Subcutaneous abdominal adipose tissue (tissue), 5 donors: Measurements from ENCODE around the gene FGFR2.
"Not testable (repeated sequence)": the region's sequence is repeated elsewhere in the genome, so short reads cannot be mapped to it uniquely, and the experiment has no call there.

Source experiments
- H3K27ac ChIP-seq: one replicate; pipeline ENCODE4 v1.7.0; 2013; ENCODE audit warnings: low read depth, mild to moderate bottlenecking, inconsistent platforms, low read length, moderate library complexity
- H3K27me3 ChIP-seq, 5 donors: one replicate each; pipeline ENCODE4 v1.7.0; 2013; ENCODE audit warnings: low read length in 5 of 5, inconsistent platforms in 1 of 5; ENCODE audit not compliant: control insufficient read depth in 5 of 5, insufficient read depth in 4 of 5
- H3K36me3 ChIP-seq, 5 donors: one replicate each; pipeline ENCODE4 v1.7.0; 2013; ENCODE audit warnings: low read length in 5 of 5; ENCODE audit not compliant: control insufficient read depth in 5 of 5, insufficient read depth in 5 of 5
- H3K4me1 ChIP-seq, 5 donors: one replicate each; pipeline ENCODE4 v1.7.0; 2013; ENCODE audit warnings: low read length in 5 of 5, mild to moderate bottlenecking in 3 of 5, moderate library complexity in 1 of 5; ENCODE audit not compliant: control insufficient read depth in 5 of 5, insufficient read depth in 5 of 5
- H3K4me3 ChIP-seq, 5 donors: one replicate each; pipeline ENCODE4 v1.7.0; 2013; ENCODE audit warnings: low read length in 5 of 5, low read depth in 1 of 5
- H3K9ac ChIP-seq, 5 donors: one replicate each; pipeline ENCODE4 v1.7.0; 2013; ENCODE audit warnings: low read length in 5 of 5, mild to moderate bottlenecking in 4 of 5, moderate library complexity in 3 of 5
- H3K9me3 ChIP-seq, 5 donors: one replicate each; pipeline ENCODE4 v1.7.0; 2013; ENCODE audit warnings: low read length in 5 of 5; ENCODE audit not compliant: control insufficient read depth in 5 of 5
- donor health status: healthy.
- donor health status: healthy.
- donor health status: healthy.
- donor health status: healthy.
- donor health status: healthy.

The FGFR2 gene

DNA sequence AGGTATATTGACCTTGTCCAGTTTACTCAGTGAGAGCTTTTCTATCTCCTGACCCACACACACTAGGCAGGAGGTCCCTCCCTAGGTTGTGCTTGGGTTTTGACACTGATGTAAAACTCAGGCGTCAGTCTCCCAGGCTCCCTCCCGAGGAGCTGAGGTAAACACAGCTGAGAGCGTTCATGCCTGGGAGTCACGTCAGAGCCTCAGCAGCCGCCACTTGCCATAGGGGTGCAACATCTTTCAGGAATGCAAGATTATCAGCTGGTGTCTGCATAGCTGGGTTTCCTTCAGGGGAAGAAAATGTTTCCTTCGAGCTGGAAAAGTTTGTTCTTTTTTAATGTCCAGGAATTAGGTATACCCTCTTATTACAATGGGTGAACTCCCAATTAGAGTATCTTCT is 70.6 kb downstream of the FGFR2 start:
- no peaks in the 10 kb centered on the region for H3K27me3 ChIP-seq
- H3K27ac ChIP-seq: no peak overlapping the region
- no peak overlapping the region for H3K4me3 ChIP-seq
- no peaks in the 10 kb centered on the region for H3K9me3 ChIP-seq
- no peak overlapping the region for H3K9ac ChIP-seq
- peaks cover 0 to 31% (median 19%) of the 10 kb centered on the region in 5 donors for H3K4me1 ChIP-seq
- H3K36me3 ChIP-seq: no peaks in the 10 kb centered on the region

- H3K9ac ChIP-seq: no peak overlapping the region
- no peaks in the 10 kb centered on the region for H3K27me3 ChIP-seq
- peaks cover 0 to 25% (median 14%) of the 10 kb centered on the region in 5 donors for H3K4me1 ChIP-seq
- H3K4me3 ChIP-seq: no peak overlapping the region
- H3K36me3 ChIP-seq: no peaks in the 10 kb centered on the region
- no peaks in the 10 kb centered on the region for H3K9me3 ChIP-seq
- H3K27ac ChIP-seq: no peak overlapping the region
These were observed 71.4 kb downstream of the FGFR2 start for GRCh38 chr10:121526801-121527221.

GRCh38 chr10:121526135-121526790 is 72.0 kb downstream of the FGFR2 start:
- no peak overlapping the region for H3K9ac ChIP-seq
- peaks cover 0 to 20% (median 8%) of the 10 kb centered on the region in 5 donors for H3K4me1 ChIP-seq
- no peaks in the 10 kb centered on the region for H3K27me3 ChIP-seq
- H3K9me3 ChIP-seq: no peaks in the 10 kb centered on the region
- no peaks in the 10 kb centered on the region for H3K36me3 ChIP-seq
- no peak overlapping the region for H3K4me3 ChIP-seq
- no peak overlapping the region for H3K27ac ChIP-seq

DNA sequence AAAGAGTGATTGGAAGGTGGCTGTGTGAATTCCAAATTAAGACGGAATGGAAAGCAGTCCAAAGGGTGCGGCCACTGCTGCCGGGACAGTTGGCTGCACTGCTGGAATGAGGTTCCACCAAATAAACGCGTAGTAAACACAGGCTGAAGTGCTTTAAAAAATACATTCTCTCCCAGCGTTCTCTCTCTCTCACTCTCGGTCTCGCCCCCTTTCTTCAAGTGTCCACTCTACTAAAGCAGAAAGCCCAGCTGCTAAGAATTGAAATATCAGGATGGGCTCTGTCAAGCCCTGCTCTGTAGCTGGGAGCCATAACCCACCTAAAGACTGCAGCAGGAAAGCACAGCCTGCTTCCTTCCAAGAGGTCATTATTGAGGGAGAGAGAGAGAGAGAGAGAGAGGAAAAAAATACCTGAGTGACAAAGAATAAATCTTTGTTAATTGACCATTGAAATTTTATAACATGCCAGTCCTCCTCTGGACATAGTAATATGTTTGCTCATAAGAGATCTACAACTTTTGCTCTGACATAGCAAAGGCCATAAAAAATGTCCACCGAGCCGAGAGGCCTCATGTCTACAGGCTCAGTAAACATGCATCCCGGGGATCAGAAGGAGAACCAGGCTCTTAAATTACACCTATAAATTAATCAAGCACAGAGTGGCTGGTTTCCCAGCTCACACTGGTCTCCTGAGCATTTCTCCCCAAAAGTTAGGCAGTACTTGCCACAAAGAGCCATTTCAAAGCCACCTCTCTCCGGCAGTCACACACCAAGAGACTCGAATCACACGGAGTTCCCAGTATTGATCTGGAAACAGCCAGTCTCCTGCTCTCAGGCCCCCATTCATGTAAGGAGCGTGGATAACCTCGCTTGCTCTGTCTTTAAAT is 72.8 kb downstream of the FGFR2 start:
- peaks cover 0 to 15% (median 7%) of the 10 kb centered on the region in 5 donors for H3K4me1 ChIP-seq
- no peak overlapping the region for H3K4me3 ChIP-seq

GRCh38 chr10:121524157-121524817 is 74.0 kb downstream of the FGFR2 start:
- no peaks in the 10 kb centered on the region for H3K27me3 ChIP-seq
- H3K9me3 ChIP-seq: no peaks in the 10 kb centered on the region
- no peak overlapping the region for H3K4me3 ChIP-seq
- H3K27ac ChIP-seq: no peak overlapping the region
- H3K4me1 ChIP-seq: peaks cover 0 to 15% (median 7%) of the 10 kb centered on the region in 5 donors
- H3K36me3 ChIP-seq: no peaks in the 10 kb centered on the region
- no peak overlapping the region for H3K9ac ChIP-seq

More for the DNA sequence above, 72.8 kb downstream of the FGFR2 start:
- H3K27me3 ChIP-seq: no peaks in the 10 kb centered on the region
- H3K9me3 ChIP-seq: no peaks in the 10 kb centered on the region
- H3K36me3 ChIP-seq: no peaks in the 10 kb centered on the region
- no peak overlapping the region for H3K9ac ChIP-seq
- no peak overlapping the region for H3K27ac ChIP-seq

- Histone ChIP-seq H3K27me3 (no peaks in the 10 kb centered on the region), H3K9me3 (no peaks in the 10 kb centered on the region), H3K9ac (no peak overlapping the region), H3K4me3 (no peak overlapping the region), H3K36me3 (no peaks in the 10 kb centered on the region), H3K27ac (no peak overlapping the region), H3K4me1 (peaks cover 0 to 15% (median 7%) of the 10 kb centered on the region in 5 donors)
These were observed 75.4 kb downstream of the FGFR2 start for GRCh38 chr10:121522831-121523230.

- Histone ChIP-seq H3K9me3 (no peaks in the 10 kb centered on the region), H3K9ac (no peak overlapping the region), H3K36me3 (no peaks in the 10 kb centered on the region), H3K27me3 (no peaks in the 10 kb centered on the region), H3K4me3 (no peak overlapping the region), H3K27ac (no peak overlapping the region), H3K4me1 (peaks cover 0 to 15% (median 7%) of the 10 kb centered on the region in 5 donors)
These were observed 76.3 kb downstream of the FGFR2 start for GRCh38 chr10:121521794-121522556.

- not testable (repeated sequence) for H3K9ac ChIP-seq, H3K36me3 ChIP-seq, H3K27me3 ChIP-seq, H3K4me3 ChIP-seq, H3K9me3 ChIP-seq, H3K27ac ChIP-seq
- peaks cover 0 to 13% (median 7%) of the 10 kb centered on the region in 5 donors for H3K4me1 ChIP-seq
These were observed 77.7 kb downstream of the FGFR2 start for GRCh38 chr10:121520526-121520925.

- Histone ChIP-seq H3K4me3 (no peak overlapping the region), H3K27me3 (no peaks in the 10 kb centered on the region), H3K27ac (no peak overlapping the region), H3K9me3 (no peaks in the 10 kb centered on the region), H3K36me3 (no peaks in the 10 kb centered on the region), H3K9ac (no peak overlapping the region), H3K4me1 (peaks cover 0 to 9% (median 4%) of the 10 kb centered on the region in 5 donors)
These were observed 78.2 kb downstream of the FGFR2 start for GRCh38 chr10:121519901-121520493.
